DND-41 (cell line): Measurements from ENCODE around the gene KRTCAP3.

ENCODE experiments used
- ATAC-seq: fragments of 200-7000 bp; cut with Tn5 transposase; 3 replicates; pipeline ENCODE4 v1.9.1; 2021; ENCODE audit warnings: low read depth; ENCODE audit not compliant: insufficient read depth
- DNase-seq: peaks from one replicate; pipeline ENCODE4 v3.0.0-alpha.2; 2020
- H2AFZ ChIP-seq: 2 replicates; pipeline ENCODE4 v1.6.0; 2012; ENCODE audit warnings: low read depth, low read length
- H3K27ac ChIP-seq: 2 replicates; pipeline ENCODE4 v1.5.1; 2012; ENCODE audit warnings: low read length, inconsistent platforms
- H3K27me3 ChIP-seq: fragments of 200-600 bp; sonication (generic); 2 replicates; pipeline ENCODE4 v1.6.0; 2012; ENCODE audit warnings: low read length, mild to moderate bottlenecking, inconsistent platforms; ENCODE audit not compliant: insufficient read depth, poor library complexity
- H3K36me3 ChIP-seq: 2 replicates; pipeline ENCODE4 v1.5.1; 2012; ENCODE audit warnings: low read length, inconsistent platforms; ENCODE audit not compliant: insufficient read depth
- H3K4me1 ChIP-seq: 2 replicates; pipeline ENCODE4 v1.5.1; 2012; ENCODE audit warnings: mild to moderate bottlenecking, low read length; ENCODE audit not compliant: insufficient read depth
- H3K4me2 ChIP-seq: 2 replicates; pipeline ENCODE4 v1.6.0; 2012; ENCODE audit warnings: mild to moderate bottlenecking, moderate library complexity, low read length, inconsistent platforms; ENCODE audit not compliant: insufficient read depth
- H3K4me3 ChIP-seq, 2 experiments: fragments of 200-600 bp in 1 of 2; shearing (Covaris generic) in 1 of 2; 2 replicates each; pipeline ENCODE4 v1.5.1; 2012 to 2016; ENCODE audit warnings: inconsistent platforms in 2 of 2, low read length in 2 of 2, mild to moderate bottlenecking in 2 of 2, low read depth in 1 of 2, moderate library complexity in 1 of 2
- H3K79me2 ChIP-seq: 2 replicates; pipeline ENCODE4 v1.6.0; 2012; ENCODE audit warnings: low read length, inconsistent platforms; ENCODE audit not compliant: insufficient read depth
- H3K9ac ChIP-seq: 2 replicates; pipeline ENCODE4 v1.6.0; 2012; ENCODE audit warnings: low read depth, mild to moderate bottlenecking, inconsistent platforms, low read length, moderate library complexity
- H3K9me3 ChIP-seq: 2 replicates; pipeline ENCODE4 v1.5.1; 2012; ENCODE audit warnings: low read length, moderate library complexity, mild to moderate bottlenecking, inconsistent platforms; ENCODE audit not compliant: insufficient read depth, severe bottlenecking
- H4K20me1 ChIP-seq: 2 replicates; pipeline ENCODE4 v1.6.0; 2012; ENCODE audit warnings: low read length; ENCODE audit not compliant: insufficient read depth
- EZH2 ChIP-seq: IDR thresholded peaks from 3 replicates; pipeline ENCODE4 v1.6.1; 2012; ENCODE audit warnings: borderline replicate concordance, low read depth, mild to moderate bottlenecking, moderate library complexity, low read length, inconsistent platforms; ENCODE audit not compliant: severe bottlenecking
- TF ChIP-seq, protein P1 (sequence below): IDR thresholded peaks from 2 replicates; pipeline ENCODE4 v1.5.1; 2012; ENCODE audit warnings: borderline replicate concordance, low read length, moderate library complexity, mild to moderate bottlenecking; ENCODE audit not compliant: poor library complexity, severe bottlenecking; ENCODE audit errors: extremely low read depth

The KRTCAP3 gene

DNA sequence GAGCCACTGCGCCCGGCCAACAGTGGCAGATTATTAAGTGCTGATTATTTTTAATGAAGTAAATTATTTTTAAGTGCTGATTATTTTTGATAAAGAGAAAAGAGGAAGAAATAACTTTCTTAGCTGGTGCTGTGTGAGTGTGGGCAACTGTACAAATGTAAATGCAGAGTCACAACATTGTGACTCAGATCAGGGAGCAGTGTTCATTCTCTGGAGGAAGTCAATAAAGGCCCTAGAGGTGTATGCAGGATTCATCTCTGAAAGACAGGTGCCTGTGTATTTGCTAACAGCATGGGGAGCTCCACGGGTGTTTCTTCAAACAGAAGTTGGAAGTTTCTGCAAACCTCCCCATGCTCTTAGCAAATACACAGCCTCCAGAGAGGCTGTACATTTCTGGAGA is 6.2 kb downstream of the KRTCAP3 start:
- no peak overlapping the region for H3K9ac ChIP-seq
- no peak overlapping the region for H3K27ac ChIP-seq
- H3K4me1 ChIP-seq = no peaks in the 10 kb centered on the region
- no peaks in the 10 kb centered on the region for H3K36me3 ChIP-seq
- no peaks in the 10 kb centered on the region for H3K9me3 ChIP-seq
- DNase-seq = no peak
- TF ChIP-seq, protein P1, sequence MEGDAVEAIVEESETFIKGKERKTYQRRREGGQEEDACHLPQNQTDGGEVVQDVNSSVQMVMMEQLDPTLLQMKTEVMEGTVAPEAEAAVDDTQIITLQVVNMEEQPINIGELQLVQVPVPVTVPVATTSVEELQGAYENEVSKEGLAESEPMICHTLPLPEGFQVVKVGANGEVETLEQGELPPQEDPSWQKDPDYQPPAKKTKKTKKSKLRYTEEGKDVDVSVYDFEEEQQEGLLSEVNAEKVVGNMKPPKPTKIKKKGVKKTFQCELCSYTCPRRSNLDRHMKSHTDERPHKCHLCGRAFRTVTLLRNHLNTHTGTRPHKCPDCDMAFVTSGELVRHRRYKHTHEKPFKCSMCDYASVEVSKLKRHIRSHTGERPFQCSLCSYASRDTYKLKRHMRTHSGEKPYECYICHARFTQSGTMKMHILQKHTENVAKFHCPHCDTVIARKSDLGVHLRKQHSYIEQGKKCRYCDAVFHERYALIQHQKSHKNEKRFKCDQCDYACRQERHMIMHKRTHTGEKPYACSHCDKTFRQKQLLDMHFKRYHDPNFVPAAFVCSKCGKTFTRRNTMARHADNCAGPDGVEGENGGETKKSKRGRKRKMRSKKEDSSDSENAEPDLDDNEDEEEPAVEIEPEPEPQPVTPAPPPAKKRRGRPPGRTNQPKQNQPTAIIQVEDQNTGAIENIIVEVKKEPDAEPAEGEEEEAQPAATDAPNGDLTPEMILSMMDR = no peak
- no peak for TF ChIP-seq EZH2
- no peak for ATAC-seq
- no peak overlapping the region for H3K4me3 ChIP-seq
- no peaks in the 10 kb centered on the region; the same call in 1 of the 2 replicates for H4K20me1 ChIP-seq
- no peak overlapping the region for H2AFZ ChIP-seq
- H3K4me2 ChIP-seq = no peak overlapping the region
- peaks cover 5% of the 10 kb centered on the region for H3K27me3 ChIP-seq
- no peaks in the 10 kb centered on the region for H3K79me2 ChIP-seq

DNA sequence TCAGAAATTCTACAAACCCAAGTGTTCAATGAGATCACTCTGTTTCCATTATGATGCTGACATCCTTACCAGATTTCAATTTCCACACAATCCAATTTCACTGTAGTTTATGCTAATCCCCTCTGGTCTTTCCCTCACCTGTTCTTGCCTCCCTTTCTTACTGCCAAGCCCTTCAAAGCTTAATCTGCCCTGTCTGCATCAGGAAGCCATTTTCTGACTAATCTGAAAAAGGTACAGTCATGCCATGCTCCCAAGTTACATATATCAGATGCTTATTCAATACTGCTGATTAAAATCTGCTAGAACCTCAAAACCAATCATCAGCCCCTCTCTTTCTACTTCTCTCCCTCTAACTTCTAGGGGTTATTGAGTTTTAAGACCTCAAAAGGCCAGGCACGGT is 8.9 kb downstream of the KRTCAP3 start:
- Histone ChIP-seq H3K9me3 (no peaks in the 10 kb centered on the region), H3K4me2 (no peak overlapping the region), H2AFZ (no peak overlapping the region), H3K9ac (no peak overlapping the region), H3K79me2 (no peaks in the 10 kb centered on the region), H4K20me1 (no peaks in the 10 kb centered on the region; the same call in 1 of the 2 replicates), H3K4me1 (no peaks in the 10 kb centered on the region), H3K36me3 (no peaks in the 10 kb centered on the region), H3K27me3 (peaks cover 5% of the 10 kb centered on the region), H3K27ac (no peak overlapping the region), H3K4me3 (no peak overlapping the region)
- no peak for DNase-seq
- no peak for ATAC-seq
- TF ChIP-seq, protein P1 = no peak
- no peak for TF ChIP-seq EZH2

GRCh38 chr2:27453968-27454367 is 11.8 kb downstream of the KRTCAP3 start:
- no peaks in the 10 kb centered on the region; the same call in 1 of the 2 replicates for H4K20me1 ChIP-seq
- H3K4me1 ChIP-seq = no peaks in the 10 kb centered on the region
- H3K9me3 ChIP-seq = no peaks in the 10 kb centered on the region
- H3K4me3 ChIP-seq = no peak overlapping the region
- no peak overlapping the region for H2AFZ ChIP-seq
- H3K9ac ChIP-seq = no peak overlapping the region
- DNase-seq (no peak), ATAC-seq (no peak)
- H3K27ac ChIP-seq = no peak overlapping the region
- H3K4me2 ChIP-seq = no peak overlapping the region
- H3K27me3 ChIP-seq = peaks cover 4% of the 10 kb centered on the region
- no peaks in the 10 kb centered on the region for H3K79me2 ChIP-seq
- no peaks in the 10 kb centered on the region for H3K36me3 ChIP-seq
- TF ChIP-seq, protein P1 = no peak
- TF ChIP-seq EZH2 = no peak

DNA sequence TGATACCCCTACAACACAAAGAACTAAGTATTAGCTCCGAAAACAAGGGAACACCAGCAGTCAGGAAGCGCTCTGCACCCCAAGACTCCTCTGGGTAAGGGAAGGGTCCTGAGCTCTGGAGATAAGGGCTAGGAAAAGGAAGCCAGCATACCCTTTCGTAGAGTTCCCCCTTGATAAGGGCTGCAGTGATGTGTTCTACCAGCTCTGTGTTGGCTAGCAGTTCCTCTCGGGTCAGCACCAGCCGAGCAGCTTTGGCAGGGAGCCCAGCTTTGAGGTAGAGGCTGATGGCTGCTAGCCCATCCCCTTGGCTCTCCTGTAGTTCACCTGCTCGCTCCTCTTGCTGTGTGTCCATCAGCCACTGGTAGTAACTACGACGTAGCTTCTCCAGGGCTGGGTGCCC is 18.9 kb downstream of the KRTCAP3 start:
- TF ChIP-seq EZH2 = no peak
- TF ChIP-seq, protein P1 = no peak
- H3K79me2 ChIP-seq = no peaks in the 10 kb centered on the region
- H3K27ac ChIP-seq = no peak overlapping the region
- H3K4me2 ChIP-seq = no peak overlapping the region
- DNase-seq (no peak), ATAC-seq (no peak)
- no peak overlapping the region for H3K9ac ChIP-seq
- H3K27me3 ChIP-seq = no peaks in the 10 kb centered on the region
- no peaks in the 10 kb centered on the region for H4K20me1 ChIP-seq
- no peak overlapping the region for H2AFZ ChIP-seq
- H3K4me3 ChIP-seq = no peak overlapping the region
- H3K9me3 ChIP-seq = no peaks in the 10 kb centered on the region
- H3K4me1 ChIP-seq = no peaks in the 10 kb centered on the region
- no peaks in the 10 kb centered on the region for H3K36me3 ChIP-seq
